H1 (cell line): Measurements from ENCODE around the gene KRT13. TPM values are rescaled to one million over a fixed set of nuclear protein-coding genes. Genes with fewer than 3 reads are reported as not detected.

Experiments used
- CTCF ChIA-PET: fragments of 300-600 bp; sonication (Branson Sonifier 250); formaldehyde crosslinking; loops from one replicate; lab custom pipeline; 2021; ENCODE audit not compliant: partially characterized antibody; lab: Charles Lee
- POLR2A ChIA-PET: fragments of 300-600 bp; sonication (Branson Sonifier 250); formaldehyde crosslinking; loops from one replicate; lab custom pipeline; 2021; ENCODE audit warnings: inconsistent platforms; ENCODE audit not compliant: partially characterized antibody; lab: Charles Lee
- DNase-seq, 2 experiments: peaks; one replicate each; pipeline versions ENCODE4 v3.0.0 to v3.0.0-alpha.2; 2010 to 2022; ENCODE audit warnings: low spot score in 2 of 2, low read depth in 1 of 2, mixed read lengths in 1 of 2
- FAIRE-seq: peaks from 2 replicates; lab custom pipeline; 2011; peaks lifted over from hg19 to GRCh38; lab: Jason Lieb, UNC
- H2AFZ ChIP-seq: 2 replicates; pipeline ENCODE4 v1.8.1; 2012; ENCODE audit warnings: low read length, inconsistent platforms
- H2AK5ac ChIP-seq: 2 replicates; pipeline ENCODE4 v1.6.1; 2013; ENCODE audit warnings: low read depth, low read length
- H2BK120ac ChIP-seq: replicated peaks from 2 replicates; pipeline ENCODE3; 2013; ENCODE audit warnings: low read depth, low read length, inconsistent platforms
- H2BK12ac ChIP-seq: 2 replicates; pipeline ENCODE4 v1.6.1; 2013; ENCODE audit warnings: low read depth, low read length
- H2BK15ac ChIP-seq: 2 replicates; pipeline ENCODE4 v1.6.1; 2013; ENCODE audit warnings: low read length
- H2BK20ac ChIP-seq: 2 replicates; pipeline ENCODE4 v1.6.1; 2013; ENCODE audit warnings: low read length
- H2BK5ac ChIP-seq: 2 replicates; pipeline ENCODE4 v1.6.1; 2013; ENCODE audit warnings: low read depth, low read length
- H3K14ac ChIP-seq: 2 replicates; pipeline ENCODE4 v1.6.1; 2013; ENCODE audit warnings: inconsistent platforms; ENCODE audit not compliant: insufficient read length
- H3K18ac ChIP-seq: 2 replicates; pipeline ENCODE4 v1.6.1; 2013; ENCODE audit warnings: low read length; ENCODE audit errors: extremely low read depth
- H3K23ac ChIP-seq: 2 replicates; pipeline ENCODE4 v1.6.1; 2013; ENCODE audit warnings: inconsistent platforms; ENCODE audit not compliant: insufficient read length
- H3K23me2 ChIP-seq: 2 replicates; pipeline ENCODE4 v1.6.1; 2013; ENCODE audit warnings: low read depth, low read length
- H3K27ac ChIP-seq: 2 replicates; pipeline ENCODE4 v1.6.1; 2011; ENCODE audit warnings: low read depth, low read length, inconsistent platforms
- H3K27me3 ChIP-seq, 4 experiments: replicated peaks in 1 of 4; 1 replicate in 1 of 4; 2 replicates in 3 of 4; pipeline versions ENCODE4 v1.6.1 to v1.8.1; 2011 to 2013; ENCODE audit warnings: low read length in 3 of 4, mild to moderate bottlenecking in 3 of 4, inconsistent platforms in 2 of 4, mixed read lengths in 2 of 4, moderate library complexity in 1 of 4; ENCODE audit not compliant: control insufficient read depth in 3 of 4, insufficient read depth in 3 of 4; ENCODE audit errors: extremely low read depth in 1 of 4
- H3K36me3 ChIP-seq, 4 experiments: 2 replicates each; pipeline versions ENCODE4 v1.6.1 to v1.8.1; 2011 to 2013; ENCODE audit warnings: mild to moderate bottlenecking in 4 of 4, low read length in 3 of 4, moderate library complexity in 2 of 4, control low read depth in 1 of 4, inconsistent platforms in 1 of 4; ENCODE audit not compliant: insufficient read depth in 4 of 4, control insufficient read depth in 2 of 4
- H3K4ac ChIP-seq: replicated peaks from 2 replicates; pipeline ENCODE3; 2013; ENCODE audit warnings: low read length, low read depth, mixed read lengths, inconsistent platforms; ENCODE audit not compliant: insufficient read length
- H3K4me1 ChIP-seq, 4 experiments: replicated peaks in 1 of 4; 1 replicate in 1 of 4; 2 replicates in 3 of 4; pipeline versions ENCODE4 v1.6.1 to v1.8.1; 2011 to 2013; ENCODE audit warnings: low read length in 3 of 4, inconsistent platforms in 2 of 4, mixed read lengths in 1 of 4; ENCODE audit not compliant: insufficient read depth in 4 of 4, control insufficient read depth in 3 of 4
- H3K4me2 ChIP-seq, 2 experiments: 2 replicates each; pipeline versions ENCODE4 v1.6.1 to v1.8.1; 2011 to 2013; ENCODE audit warnings: low read depth in 2 of 2, low read length in 2 of 2, control low read depth in 1 of 2, inconsistent platforms in 1 of 2, mild to moderate bottlenecking in 1 of 2; ENCODE audit not compliant: insufficient read depth in 1 of 2
- H3K4me3 ChIP-seq, 4 experiments: fragments of 200-600, 300-600 bp in 1 of 4; sonication (generic), shearing (Covaris generic), sonication (Bioruptor Twin) in 1 of 4; 2 replicates each; pipeline versions ENCODE4 v1.5.1 to v1.8.1; 2011 to 2016; ENCODE audit warnings: low read length in 4 of 4, low read depth in 3 of 4, control low read depth in 2 of 4, inconsistent platforms in 2 of 4, mild to moderate bottlenecking in 2 of 4, mixed read lengths in 1 of 4, moderate library complexity in 1 of 4; ENCODE audit not compliant: insufficient read depth in 2 of 4; ENCODE audit errors: extremely low read depth in 1 of 4
- H3K56ac ChIP-seq: replicated peaks from 2 replicates; pipeline ENCODE3; 2013; ENCODE audit warnings: low read depth, mild to moderate bottlenecking, mixed read lengths, low read length, inconsistent platforms; ENCODE audit not compliant: insufficient read length
- H3K79me1 ChIP-seq: 2 replicates; pipeline ENCODE4 v1.6.1; 2013; ENCODE audit warnings: low read depth, low read length, control low read depth
- H3K79me2 ChIP-seq, 2 experiments: 2 replicates each; pipeline versions ENCODE4 v1.6.1 to v1.8.1; 2012 to 2013; ENCODE audit warnings: low read length in 2 of 2, mild to moderate bottlenecking in 2 of 2, inconsistent platforms in 1 of 2; ENCODE audit not compliant: insufficient read depth in 2 of 2, control insufficient read depth in 1 of 2
- H3K9ac ChIP-seq, 4 experiments: replicated peaks in 1 of 4; 1 replicate in 1 of 4; 2 replicates in 3 of 4; pipeline versions ENCODE4 v1.6.1 to v1.8.1; 2011 to 2013; ENCODE audit warnings: low read depth in 3 of 4, low read length in 3 of 4, control low read depth in 2 of 4, mild to moderate bottlenecking in 2 of 4, moderate library complexity in 2 of 4, inconsistent platforms in 1 of 4; ENCODE audit errors: extremely low read depth in 1 of 4
- H3K9me3 ChIP-seq, 2 experiments: 2 replicates each; pipeline versions ENCODE4 v1.6.1 to v1.8.1; 2012 to 2013; ENCODE audit warnings: mild to moderate bottlenecking in 2 of 2, moderate library complexity in 2 of 2, control low read depth in 1 of 2, inconsistent platforms in 1 of 2, low read depth in 1 of 2, low read length in 1 of 2, mixed read lengths in 1 of 2; ENCODE audit not compliant: insufficient read depth in 2 of 2
- H4K20me1 ChIP-seq, 2 experiments: replicated peaks in 1 of 2; 2 replicates each; pipeline versions ENCODE3 to v1.8.1; 2011 to 2013; ENCODE audit warnings: inconsistent platforms in 2 of 2, low read length in 2 of 2, mild to moderate bottlenecking in 1 of 2; ENCODE audit not compliant: insufficient read depth in 2 of 2, control insufficient read depth in 1 of 2
- H4K5ac ChIP-seq: 2 replicates; pipeline ENCODE4 v1.6.1; 2013; ENCODE audit warnings: low read length, low read depth, mixed read lengths, inconsistent platforms; ENCODE audit not compliant: insufficient read length
- H4K8ac ChIP-seq: 2 replicates; pipeline ENCODE4 v1.8.0; 2013; ENCODE audit warnings: mild to moderate bottlenecking, moderate library complexity, low read length, inconsistent platforms; ENCODE audit not compliant: insufficient read depth; ENCODE audit errors: extremely low read depth
- H4K91ac ChIP-seq: replicated peaks from 2 replicates; pipeline ENCODE3; 2013; ENCODE audit warnings: low read length, mixed read lengths, inconsistent platforms; ENCODE audit not compliant: insufficient read length
- ATF3 ChIP-seq: IDR thresholded peaks from 2 replicates; pipeline ENCODE4 v1.6.1; 2011; ENCODE audit warnings: low read depth, mild to moderate bottlenecking, low read length; ENCODE audit not compliant: insufficient read depth
- BACH1 ChIP-seq: IDR thresholded peaks from 2 replicates; pipeline ENCODE4 v1.6.1; 2012; ENCODE audit warnings: low read length, improper control_type of control experiment
- BCL11A ChIP-seq, 2 experiments: IDR thresholded peaks; one replicate each; pipeline ENCODE4 v1.6.1; 2011; ENCODE audit warnings: low read depth in 2 of 2, low read length in 2 of 2, mild to moderate bottlenecking in 2 of 2
- CREB1 ChIP-seq: IDR thresholded peaks from 2 replicates; pipeline ENCODE4 v1.6.1; 2012; ENCODE audit warnings: inconsistent platforms
- CTBP2 ChIP-seq: IDR thresholded peaks from 2 replicates; pipeline ENCODE4 v1.7.0; 2011; ENCODE audit warnings: borderline replicate concordance, mild to moderate bottlenecking, moderate library complexity, mixed read lengths, low read length; ENCODE audit not compliant: insufficient read depth, insufficient read length
- EZH2 ChIP-seq: fragments of 200-600 bp; sonication (generic); IDR thresholded peaks from 2 replicates; pipeline ENCODE4 v1.7.1; 2012; ENCODE audit warnings: low read depth, mild to moderate bottlenecking, moderate library complexity, low read length, inconsistent platforms; ENCODE audit not compliant: severe bottlenecking
- HDAC2 ChIP-seq, 2 experiments: fragments of 300-600 bp in 1 of 2; sonication (generic) in 1 of 2; IDR thresholded peaks; 2 replicates each; pipeline ENCODE4 v1.6.1; 2011 to 2012; ENCODE audit warnings: low read depth in 2 of 2, low read length in 2 of 2, mild to moderate bottlenecking in 2 of 2, moderate library complexity in 2 of 2, borderline replicate concordance in 1 of 2, inconsistent platforms in 1 of 2
- KDM1A ChIP-seq: fragments of 200-600, 300-600 bp; sonication (generic); IDR thresholded peaks from 2 replicates; pipeline ENCODE4 v1.7.1; 2016; ENCODE audit warnings: mild to moderate bottlenecking, low read length, borderline replicate concordance
- MAFK ChIP-seq: IDR thresholded peaks from 2 replicates; pipeline ENCODE4 v1.6.1; 2012; ENCODE audit warnings: low read depth, mild to moderate bottlenecking, improper control_type of control experiment, low read length
- POLR2A ChIP-seq, 2 experiments: IDR thresholded peaks; 1 replicate in 1 of 2; 2 replicates in 1 of 2; pipeline ENCODE4 v1.6.1; 2011; ENCODE audit warnings: low read depth in 2 of 2, low read length in 2 of 2, mild to moderate bottlenecking in 2 of 2; ENCODE audit errors: control extremely low read depth in 1 of 2
- POU5F1 ChIP-seq: IDR thresholded peaks from 2 replicates; pipeline ENCODE4 v1.6.1; 2011; ENCODE audit warnings: low read depth, mild to moderate bottlenecking, low read length, moderate library complexity
- SP1 ChIP-seq: IDR thresholded peaks from 2 replicates; pipeline ENCODE4 v1.6.1; 2011; ENCODE audit warnings: low read depth, low read length
- SP2 ChIP-seq: IDR thresholded peaks from 2 replicates; pipeline ENCODE4 v1.6.1; 2012; ENCODE audit warnings: mild to moderate bottlenecking, low read length, inconsistent platforms
- SP4 ChIP-seq: IDR thresholded peaks from 2 replicates; pipeline ENCODE4 v1.6.1; 2012; ENCODE audit warnings: low read length, inconsistent platforms
- SUZ12 ChIP-seq: fragments of 200-600 bp; sonication (generic); IDR thresholded peaks from 2 replicates; pipeline ENCODE4 v1.6.1; 2012; ENCODE audit warnings: mild to moderate bottlenecking, inconsistent platforms, low read length, moderate library complexity, mixed read lengths
- WGBS, 2 experiments: shearing (Covaris generic) in 1 of 2; methylation state at CpG; one replicate each; pipeline versions ENCODE4 v1.1.6 to v1.1.7; 2013 to 2015; ENCODE audit warnings: low lambda C conversion rate in 2 of 2, mixed read lengths in 2 of 2, inconsistent platforms in 1 of 2, low coverage in 1 of 2, missing lambda C conversion rate in 1 of 2; ENCODE audit not compliant: insufficient replicate concordance in 2 of 2, insufficient coverage in 1 of 2, insufficient read length in 1 of 2; ENCODE audit errors: extremely low coverage in 1 of 2, missing lambda C conversion rate in 1 of 2; 5-methylcytosine and 5-hydroxymethylcytosine counted together
- polyA plus RNA-seq, 7 experiments: library from polyadenylated mRNA; depleted of rRNA in 3 of 7; stranded (reverse) in 5 of 7; unstranded in 2 of 7; fragments of >200 nt in 5 of 7; fragments of 200-250 nt in 2 of 7; gene quantifications; 1 replicate in 5 of 7; 2 replicates in 1 of 7; 4 replicates in 1 of 7; pipeline versions ENCODE4 v1.2.1 to v1.2.3, GENCODE V29; 2011 to 2013; ENCODE audit warnings: missing spikeins in 2 of 7, mixed read lengths in 2 of 7
- total RNA-seq: library from RNA; stranded (reverse); fragmentation: NEBNext Ultra II Directional; extraction: Animal tissue kit (Norgen Biotek cat#: 25700); gene quantifications from 2 replicates; pipeline ENCODE4 v1.2.1, GENCODE V29; 2021

KRT13 gene
- total and polyA plus RNA-seq, 2 of the 8 experiments (the other 6 are each of a cell fraction or from before 2014, with no cell fraction given): 0.09 TPM; not detected in 1

- no peak for FAIRE-seq
- TF ChIP-seq KDM1A: no peak
- TF ChIP-seq BACH1: no peak
- TF ChIP-seq ATF3: no peak
- TF ChIP-seq SUZ12: no peak
- TF ChIP-seq HDAC2 (IDR thresholded peaks at IDR 0.05; ENCODE audit: borderline replicate concordance in 1 of 2, low read depth in 2 of 2, low read length in 2 of 2): no peak
- TF ChIP-seq SP2: no peak
- no peak for TF ChIP-seq POU5F1
- TF ChIP-seq SP1: no peak
- no peak for TF ChIP-seq MAFK
- TF ChIP-seq SP4: no peak
- no peak for TF ChIP-seq CTBP2
- no peak for TF ChIP-seq EZH2
- no peak for TF ChIP-seq CREB1
- TF ChIP-seq POLR2A (IDR thresholded peaks at IDR 0.05; ENCODE audit: control extremely low read depth in 1 of 2, low read depth in 2 of 2, low read length in 2 of 2): no peak
- TF ChIP-seq BCL11A (IDR thresholded peaks at IDR 0.05; ENCODE audit: low read depth in 2 of 2, low read length in 2 of 2): no peak
Observed at GRCh38 chr17:41462705-41463104, 42.7 kb downstream of the KRT13 start.

More at GRCh38 chr17:41462705-41463104, 42.7 kb downstream of the KRT13 start:
- H4K91ac ChIP-seq: no peak overlapping the region
- H2AFZ ChIP-seq: no peak overlapping the region
- no peak overlapping the region for H3K23ac ChIP-seq
- no peak overlapping the region for H3K14ac ChIP-seq
- no peaks in the 10 kb centered on the region for H3K23me2 ChIP-seq
- no peak overlapping the region for H2BK20ac ChIP-seq
- 82% methylated on average over 15 of the region's 15 CpGs; no CpG with 5 or more reads in 1 of the 2 experiments for WGBS, 2 experiments
- H3K56ac ChIP-seq: no peak overlapping the region
- H3K18ac ChIP-seq: no peak overlapping the region
- no peak for DNase-seq
- H3K4me3 ChIP-seq: no peak overlapping the region
- no peak overlapping the region for H2BK15ac ChIP-seq
- H2BK12ac ChIP-seq: no peak overlapping the region
- H3K4ac ChIP-seq: no peak overlapping the region
- H3K79me1 ChIP-seq: no peaks in the 10 kb centered on the region
- H4K8ac ChIP-seq: no peak overlapping the region
- H2BK120ac ChIP-seq: no peak overlapping the region
- no peaks in the 10 kb centered on the region for H3K27me3 ChIP-seq
- no peaks in the 10 kb centered on the region for H3K36me3 ChIP-seq
- no peaks in the 10 kb centered on the region for H3K79me2 ChIP-seq
- no peak overlapping the region for H2AK5ac ChIP-seq
- no peaks in the 10 kb centered on the region for H3K4me1 ChIP-seq
- no peak overlapping the region for H2BK5ac ChIP-seq
- no peak overlapping the region for H4K5ac ChIP-seq
- no peak overlapping the region for H3K27ac ChIP-seq
- H4K20me1 ChIP-seq: no peaks in the 10 kb centered on the region
- no peak overlapping the region for H3K9ac ChIP-seq
- no peaks in the 10 kb centered on the region; a peak in 1 of 4 replicates for H3K9me3 ChIP-seq
- ChIA-PET POLR2A (interaction anchor here (1.6 kb wide), 1 partner anchor 65 kb away, joined by 5 read pairs; the partner anchor contains the start of gene KRT19), CTCF (interaction anchor here (0.9 to 2.8 kb wide), 12 partner anchors 12 to 555 kb away, joined by 3 to 17 read pairs (median 4); partner anchors contain the start of gene KRT15)
- H3K4me2 ChIP-seq: no peak overlapping the region
